H1 (cell line): ENCODE results near the gene SELPLG. TPM values are rescaled to one million over a fixed set of nuclear protein-coding genes. Genes with fewer than 3 reads are reported as not detected.
"Not testable (repeated sequence)": the region's sequence is repeated elsewhere in the genome, so short reads cannot be mapped to it uniquely, and the experiment has no call there.

Experiments used
- CTCF ChIA-PET: fragments of 300-600 bp; sonication (Branson Sonifier 250); formaldehyde crosslinking; loops from one replicate; lab custom pipeline; 2021; ENCODE audit not compliant: partially characterized antibody; lab: Charles Lee
- POLR2A ChIA-PET: fragments of 300-600 bp; sonication (Branson Sonifier 250); formaldehyde crosslinking; loops from one replicate; lab custom pipeline; 2021; ENCODE audit warnings: inconsistent platforms; ENCODE audit not compliant: partially characterized antibody; lab: Charles Lee
- DNase-seq, 2 experiments: peaks; one replicate each; pipeline versions ENCODE4 v3.0.0 to v3.0.0-alpha.2; 2010 to 2022; ENCODE audit warnings: low spot score in 2 of 2, low read depth in 1 of 2, mixed read lengths in 1 of 2
- FAIRE-seq: peaks from 2 replicates; lab custom pipeline; 2011; peaks lifted over from hg19 to GRCh38; lab: Jason Lieb, UNC
- H2AFZ ChIP-seq: 2 replicates; pipeline ENCODE4 v1.8.1; 2012; ENCODE audit warnings: low read length, inconsistent platforms
- H2AK5ac ChIP-seq: 2 replicates; pipeline ENCODE4 v1.6.1; 2013; ENCODE audit warnings: low read depth, low read length
- H2BK120ac ChIP-seq: replicated peaks from 2 replicates; pipeline ENCODE3; 2013; ENCODE audit warnings: low read depth, low read length, inconsistent platforms
- H2BK12ac ChIP-seq: 2 replicates; pipeline ENCODE4 v1.6.1; 2013; ENCODE audit warnings: low read depth, low read length
- H2BK15ac ChIP-seq: 2 replicates; pipeline ENCODE4 v1.6.1; 2013; ENCODE audit warnings: low read length
- H2BK20ac ChIP-seq: 2 replicates; pipeline ENCODE4 v1.6.1; 2013; ENCODE audit warnings: low read length
- H2BK5ac ChIP-seq: 2 replicates; pipeline ENCODE4 v1.6.1; 2013; ENCODE audit warnings: low read depth, low read length
- H3K14ac ChIP-seq: 2 replicates; pipeline ENCODE4 v1.6.1; 2013; ENCODE audit warnings: inconsistent platforms; ENCODE audit not compliant: insufficient read length
- H3K18ac ChIP-seq: 2 replicates; pipeline ENCODE4 v1.6.1; 2013; ENCODE audit warnings: low read length; ENCODE audit errors: extremely low read depth
- H3K23ac ChIP-seq: 2 replicates; pipeline ENCODE4 v1.6.1; 2013; ENCODE audit warnings: inconsistent platforms; ENCODE audit not compliant: insufficient read length
- H3K23me2 ChIP-seq: 2 replicates; pipeline ENCODE4 v1.6.1; 2013; ENCODE audit warnings: low read depth, low read length
- H3K27ac ChIP-seq: 2 replicates; pipeline ENCODE4 v1.6.1; 2011; ENCODE audit warnings: low read depth, low read length, inconsistent platforms
- H3K27me3 ChIP-seq, 4 experiments: replicated peaks in 1 of 4; 1 replicate in 1 of 4; 2 replicates in 3 of 4; pipeline versions ENCODE4 v1.6.1 to v1.8.1; 2011 to 2013; ENCODE audit warnings: low read length in 3 of 4, mild to moderate bottlenecking in 3 of 4, inconsistent platforms in 2 of 4, mixed read lengths in 2 of 4, moderate library complexity in 1 of 4; ENCODE audit not compliant: control insufficient read depth in 3 of 4, insufficient read depth in 3 of 4; ENCODE audit errors: extremely low read depth in 1 of 4
- H3K36me3 ChIP-seq, 4 experiments: 2 replicates each; pipeline versions ENCODE4 v1.6.1 to v1.8.1; 2011 to 2013; ENCODE audit warnings: mild to moderate bottlenecking in 4 of 4, low read length in 3 of 4, moderate library complexity in 2 of 4, control low read depth in 1 of 4, inconsistent platforms in 1 of 4; ENCODE audit not compliant: insufficient read depth in 4 of 4, control insufficient read depth in 2 of 4
- H3K4ac ChIP-seq: replicated peaks from 2 replicates; pipeline ENCODE3; 2013; ENCODE audit warnings: low read length, low read depth, mixed read lengths, inconsistent platforms; ENCODE audit not compliant: insufficient read length
- H3K4me1 ChIP-seq, 4 experiments: replicated peaks in 1 of 4; 1 replicate in 1 of 4; 2 replicates in 3 of 4; pipeline versions ENCODE4 v1.6.1 to v1.8.1; 2011 to 2013; ENCODE audit warnings: low read length in 3 of 4, inconsistent platforms in 2 of 4, mixed read lengths in 1 of 4; ENCODE audit not compliant: insufficient read depth in 4 of 4, control insufficient read depth in 3 of 4
- H3K4me2 ChIP-seq, 2 experiments: 2 replicates each; pipeline versions ENCODE4 v1.6.1 to v1.8.1; 2011 to 2013; ENCODE audit warnings: low read depth in 2 of 2, low read length in 2 of 2, control low read depth in 1 of 2, inconsistent platforms in 1 of 2, mild to moderate bottlenecking in 1 of 2; ENCODE audit not compliant: insufficient read depth in 1 of 2
- H3K4me3 ChIP-seq, 4 experiments: fragments of 200-600, 300-600 bp in 1 of 4; sonication (generic), shearing (Covaris generic), sonication (Bioruptor Twin) in 1 of 4; 2 replicates each; pipeline versions ENCODE4 v1.5.1 to v1.8.1; 2011 to 2016; ENCODE audit warnings: low read length in 4 of 4, low read depth in 3 of 4, control low read depth in 2 of 4, inconsistent platforms in 2 of 4, mild to moderate bottlenecking in 2 of 4, mixed read lengths in 1 of 4, moderate library complexity in 1 of 4; ENCODE audit not compliant: insufficient read depth in 2 of 4; ENCODE audit errors: extremely low read depth in 1 of 4
- H3K56ac ChIP-seq: replicated peaks from 2 replicates; pipeline ENCODE3; 2013; ENCODE audit warnings: low read depth, mild to moderate bottlenecking, mixed read lengths, low read length, inconsistent platforms; ENCODE audit not compliant: insufficient read length
- H3K79me1 ChIP-seq: 2 replicates; pipeline ENCODE4 v1.6.1; 2013; ENCODE audit warnings: low read depth, low read length, control low read depth
- H3K79me2 ChIP-seq, 2 experiments: 2 replicates each; pipeline versions ENCODE4 v1.6.1 to v1.8.1; 2012 to 2013; ENCODE audit warnings: low read length in 2 of 2, mild to moderate bottlenecking in 2 of 2, inconsistent platforms in 1 of 2; ENCODE audit not compliant: insufficient read depth in 2 of 2, control insufficient read depth in 1 of 2
- H3K9ac ChIP-seq, 4 experiments: replicated peaks in 1 of 4; 1 replicate in 1 of 4; 2 replicates in 3 of 4; pipeline versions ENCODE4 v1.6.1 to v1.8.1; 2011 to 2013; ENCODE audit warnings: low read depth in 3 of 4, low read length in 3 of 4, control low read depth in 2 of 4, mild to moderate bottlenecking in 2 of 4, moderate library complexity in 2 of 4, inconsistent platforms in 1 of 4; ENCODE audit errors: extremely low read depth in 1 of 4
- H3K9me3 ChIP-seq, 2 experiments: 2 replicates each; pipeline versions ENCODE4 v1.6.1 to v1.8.1; 2012 to 2013; ENCODE audit warnings: mild to moderate bottlenecking in 2 of 2, moderate library complexity in 2 of 2, control low read depth in 1 of 2, inconsistent platforms in 1 of 2, low read depth in 1 of 2, low read length in 1 of 2, mixed read lengths in 1 of 2; ENCODE audit not compliant: insufficient read depth in 2 of 2
- H4K20me1 ChIP-seq, 2 experiments: replicated peaks in 1 of 2; 2 replicates each; pipeline versions ENCODE3 to v1.8.1; 2011 to 2013; ENCODE audit warnings: inconsistent platforms in 2 of 2, low read length in 2 of 2, mild to moderate bottlenecking in 1 of 2; ENCODE audit not compliant: insufficient read depth in 2 of 2, control insufficient read depth in 1 of 2
- H4K5ac ChIP-seq: 2 replicates; pipeline ENCODE4 v1.6.1; 2013; ENCODE audit warnings: low read length, low read depth, mixed read lengths, inconsistent platforms; ENCODE audit not compliant: insufficient read length
- H4K8ac ChIP-seq: 2 replicates; pipeline ENCODE4 v1.8.0; 2013; ENCODE audit warnings: mild to moderate bottlenecking, moderate library complexity, low read length, inconsistent platforms; ENCODE audit not compliant: insufficient read depth; ENCODE audit errors: extremely low read depth
- H4K91ac ChIP-seq: replicated peaks from 2 replicates; pipeline ENCODE3; 2013; ENCODE audit warnings: low read length, mixed read lengths, inconsistent platforms; ENCODE audit not compliant: insufficient read length
- WGBS, 2 experiments: shearing (Covaris generic) in 1 of 2; methylation state at CpG; one replicate each; pipeline versions ENCODE4 v1.1.6 to v1.1.7; 2013 to 2015; ENCODE audit warnings: low lambda C conversion rate in 2 of 2, mixed read lengths in 2 of 2, inconsistent platforms in 1 of 2, low coverage in 1 of 2, missing lambda C conversion rate in 1 of 2; ENCODE audit not compliant: insufficient replicate concordance in 2 of 2, insufficient coverage in 1 of 2, insufficient read length in 1 of 2; ENCODE audit errors: extremely low coverage in 1 of 2, missing lambda C conversion rate in 1 of 2; 5-methylcytosine and 5-hydroxymethylcytosine counted together
- polyA plus RNA-seq, 7 experiments: library from polyadenylated mRNA; depleted of rRNA in 3 of 7; stranded (reverse) in 5 of 7; unstranded in 2 of 7; fragments of >200 nt in 5 of 7; fragments of 200-250 nt in 2 of 7; gene quantifications; 1 replicate in 5 of 7; 2 replicates in 1 of 7; 4 replicates in 1 of 7; pipeline versions ENCODE4 v1.2.1 to v1.2.3, GENCODE V29; 2011 to 2013; ENCODE audit warnings: missing spikeins in 2 of 7, mixed read lengths in 2 of 7
- total RNA-seq: library from RNA; stranded (reverse); fragmentation: NEBNext Ultra II Directional; extraction: Animal tissue kit (Norgen Biotek cat#: 25700); gene quantifications from 2 replicates; pipeline ENCODE4 v1.2.1, GENCODE V29; 2021

SELPLG gene
- total and polyA plus RNA-seq, 2 of the 8 experiments (the other 6 are each of a cell fraction or from before 2014, with no cell fraction given), result 0.18 TPM; not detected in 1

GRCh38 chr12:108574276-108574675 lies 59.4 kb downstream of the SELPLG start:
- H3K27me3 ChIP-seq, H3K36me3 ChIP-seq, H2AFZ ChIP-seq, H3K27ac ChIP-seq, POLR2A ChIA-PET, H4K91ac ChIP-seq, H3K56ac ChIP-seq, H3K9ac ChIP-seq, FAIRE-seq, H3K4me1 ChIP-seq, H2BK20ac ChIP-seq, H3K23ac ChIP-seq, H2AK5ac ChIP-seq, H3K4me2 ChIP-seq, H2BK15ac ChIP-seq, H3K79me2 ChIP-seq, H3K4me3 ChIP-seq, H3K9me3 ChIP-seq, H3K4ac ChIP-seq, H4K8ac ChIP-seq, H3K14ac ChIP-seq, H3K18ac ChIP-seq, H4K5ac ChIP-seq, H2BK5ac ChIP-seq, H2BK12ac ChIP-seq, DNase-seq, H2BK120ac ChIP-seq, H3K79me1 ChIP-seq, H4K20me1 ChIP-seq: not testable (repeated sequence)
- H3K23me2 ChIP-seq, result peaks cover 14% of the 10 kb centered on the region; the same call in 1 of the 2 replicates
- 86% methylated on average over 1 of the region's 1 CpG; no CpG with 5 or more reads in 1 of the 2 experiments for WGBS, 2 experiments
- CTCF ChIA-PET, result interaction anchor here (0.6 to 24.3 kb wide), 3 partner anchors 9 to 105 kb away, joined by 3 to 523 read pairs (median 3); no protein-coding TSS in a partner anchor
